NK-92 treated with Interleukin-12 subunit alpha and Interleukin-12 subunit beta, amount 100 ng/mL, for 24 hours (cell line): ENCODE measurements around the gene QDPR.
"Not testable (repeated sequence)": the region's sequence is repeated elsewhere in the genome, so short reads cannot be mapped to it uniquely, and the experiment has no call there.

Source experiments
- DNase-seq: peaks from one replicate; lab custom pipeline; 2025; lab: John Stamatoyannopoulos, UW

The QDPR gene

GRCh38 chr4:17491196-17491595 is 20.7 kb downstream of the QDPR start:
- DNase-seq, result no peak

GRCh38 chr4:17490575-17491059 is 21.3 kb downstream of the QDPR start:
- DNase-seq, result no peak

- DNase-seq, result no peak
These were observed 22.2 kb downstream of the QDPR start for GRCh38 chr4:17489721-17490120.

GRCh38 chr4:17489123-17489522 is 22.8 kb downstream of the QDPR start:
- DNase-seq, result no peak

GRCh38 chr4:17482716-17483115 is 29.2 kb downstream of the QDPR start:
- DNase-seq, result no peak

GRCh38 chr4:17480955-17481354 is 30.9 kb downstream of the QDPR start:
- DNase-seq, result no peak

- no peak for DNase-seq
These were observed 31.5 kb downstream of the QDPR start for GRCh38 chr4:17480210-17480927.

GRCh38 chr4:17477774-17478472 is 34.0 kb downstream of the QDPR start:
- no peak for DNase-seq

- no peak for DNase-seq
These were observed 35.0 kb downstream of the QDPR start for GRCh38 chr4:17476853-17477252.

GRCh38 chr4:17475481-17475880 is 36.4 kb downstream of the QDPR start:
- no peak for DNase-seq

- DNase-seq, result no peak
These were observed 41.8 kb downstream of the QDPR start for GRCh38 chr4:17469931-17470674.

- DNase-seq, result no peak
These were observed 43.2 kb downstream of the QDPR start for GRCh38 chr4:17468619-17469221.

GRCh38 chr4:17463606-17464005 is 48.3 kb downstream of the QDPR start:
- DNase-seq, result no peak

- DNase-seq, result no peak
These were observed 61.6 kb downstream of the QDPR start for GRCh38 chr4:17450269-17450804.

- no peak for DNase-seq
These were observed 63.2 kb downstream of the QDPR start for GRCh38 chr4:17448689-17449088.

GRCh38 chr4:17447675-17448298 is 64.1 kb downstream of the QDPR start:
- peak; percentile 20 for DNase-seq

- no peak for DNase-seq
These were observed 64.8 kb downstream of the QDPR start for GRCh38 chr4:17447056-17447455.

- DNase-seq, result not testable (repeated sequence)
These were observed 69.4 kb downstream of the QDPR start for GRCh38 chr4:17442477-17442876.

- no peak for DNase-seq
These were observed 74.5 kb downstream of the QDPR start for GRCh38 chr4:17437396-17437795.

- no peak for DNase-seq
These were observed 75.2 kb downstream of the QDPR start for GRCh38 chr4:17436750-17437090.
